Measurements from ENCODE around the gene THEM4. TPM values are rescaled to one million over a fixed set of nuclear protein-coding genes. Genes with fewer than 3 reads are reported as not detected.
A peak's percentile ranks its signal among the peaks of the same experiment; 100 is the strongest.

The THEM4 gene
- total RNA-seq, 1 experiment from 2014 or later = 117 TPM

DNA sequence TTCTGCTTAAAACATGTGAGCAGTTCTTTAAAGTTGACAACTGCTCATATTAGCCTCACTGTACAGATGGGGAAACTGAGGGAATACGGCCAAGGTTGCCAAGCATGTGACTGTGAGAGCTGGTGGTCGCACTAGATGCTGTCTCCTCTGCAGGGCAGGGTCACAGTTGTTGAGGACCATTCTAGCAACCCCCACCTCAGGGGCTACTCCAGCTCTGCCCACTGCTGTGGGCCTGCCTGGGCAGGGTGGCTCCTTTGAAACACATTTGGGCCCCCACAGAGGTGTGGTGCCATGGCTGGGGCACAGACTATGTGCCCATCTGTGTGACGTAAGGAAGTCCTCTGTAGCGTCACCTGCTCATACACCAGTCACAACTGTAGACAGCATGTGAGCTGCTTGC, 56.6 kb downstream of the THEM4 start:
- DNase-seq (ENCODE audit: low read depth, low spot score) = no peak
- in situ Hi-C loops (cut with HindIII; ENCODE audit: low pct_unique_long_range_greater_than_20kb, low sequenced_read_pairs) = no loop called here

DNA sequence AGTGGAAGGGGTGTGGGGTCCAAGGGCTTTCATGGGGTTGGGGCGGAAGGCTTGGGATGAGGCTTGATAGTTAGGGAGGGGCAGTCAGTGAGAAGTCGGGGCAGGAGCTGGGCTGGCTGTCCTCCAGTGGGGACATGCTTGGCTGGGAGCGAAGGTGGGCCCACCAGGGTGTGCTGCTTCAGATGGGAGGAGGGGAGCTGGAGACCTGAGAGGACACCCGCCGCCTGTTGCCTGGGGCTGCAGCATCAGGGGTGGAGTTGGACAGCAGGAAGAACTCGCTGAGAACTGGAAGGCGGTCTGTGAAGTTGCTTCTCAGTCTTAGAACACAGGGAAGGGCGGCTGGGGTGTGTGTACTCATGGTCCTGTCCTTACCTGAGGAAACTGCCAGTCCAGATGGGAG, 57.4 kb downstream of the THEM4 start:
- no peak for DNase-seq (ENCODE audit: low read depth, low spot score)
- in situ Hi-C loops (cut with HindIII; ENCODE audit: low pct_unique_long_range_greater_than_20kb, low sequenced_read_pairs) = no loop called here

DNA sequence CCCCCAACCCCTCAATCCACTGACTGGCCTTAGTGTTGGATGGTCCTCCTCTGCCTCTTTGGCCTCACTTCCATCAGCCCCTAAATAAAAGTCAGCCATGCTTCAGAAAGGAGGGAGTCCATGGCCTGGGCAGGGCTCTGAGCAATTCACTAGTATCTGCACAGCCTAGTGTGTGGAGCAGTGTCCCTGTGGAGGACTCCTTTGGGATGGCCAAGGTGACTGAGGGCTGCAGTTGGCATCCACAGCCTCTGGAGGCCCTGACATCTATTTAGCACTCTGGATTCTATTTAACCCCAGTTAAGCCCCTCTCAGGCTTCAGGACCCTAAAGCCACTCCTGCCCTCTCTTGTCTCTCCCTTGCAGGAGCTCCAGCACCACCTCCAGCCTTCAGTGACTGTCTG, 59.4 kb downstream of the THEM4 start:
- in situ Hi-C loops (cut with HindIII; ENCODE audit: low pct_unique_long_range_greater_than_20kb, low sequenced_read_pairs) = no loop called here
- DNase-seq (ENCODE audit: low read depth, low spot score) = no peak

DNA sequence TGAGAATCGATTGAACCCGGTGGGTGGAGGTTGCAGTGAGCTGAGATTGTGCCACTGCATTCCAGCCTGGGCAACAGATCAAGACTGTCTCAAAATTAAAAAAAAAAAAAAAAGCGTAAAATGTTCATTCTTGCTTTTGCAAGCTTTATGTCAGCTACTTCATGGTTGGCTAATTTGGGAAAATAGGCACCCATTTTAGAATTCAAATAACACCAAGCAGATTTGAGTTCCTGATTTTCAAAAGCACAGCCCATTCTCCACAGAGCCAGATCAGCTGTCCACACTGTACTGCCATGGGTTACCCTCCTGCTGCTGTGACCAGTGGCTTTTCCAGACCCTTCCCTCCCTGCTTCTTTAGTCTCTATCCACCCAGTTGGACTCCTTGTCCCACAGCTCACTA, 60.2 kb downstream of the THEM4 start:
- no peak for DNase-seq (ENCODE audit: low read depth, low spot score)
- in situ Hi-C loops (cut with HindIII; ENCODE audit: low pct_unique_long_range_greater_than_20kb, low sequenced_read_pairs) = no loop called here

DNA sequence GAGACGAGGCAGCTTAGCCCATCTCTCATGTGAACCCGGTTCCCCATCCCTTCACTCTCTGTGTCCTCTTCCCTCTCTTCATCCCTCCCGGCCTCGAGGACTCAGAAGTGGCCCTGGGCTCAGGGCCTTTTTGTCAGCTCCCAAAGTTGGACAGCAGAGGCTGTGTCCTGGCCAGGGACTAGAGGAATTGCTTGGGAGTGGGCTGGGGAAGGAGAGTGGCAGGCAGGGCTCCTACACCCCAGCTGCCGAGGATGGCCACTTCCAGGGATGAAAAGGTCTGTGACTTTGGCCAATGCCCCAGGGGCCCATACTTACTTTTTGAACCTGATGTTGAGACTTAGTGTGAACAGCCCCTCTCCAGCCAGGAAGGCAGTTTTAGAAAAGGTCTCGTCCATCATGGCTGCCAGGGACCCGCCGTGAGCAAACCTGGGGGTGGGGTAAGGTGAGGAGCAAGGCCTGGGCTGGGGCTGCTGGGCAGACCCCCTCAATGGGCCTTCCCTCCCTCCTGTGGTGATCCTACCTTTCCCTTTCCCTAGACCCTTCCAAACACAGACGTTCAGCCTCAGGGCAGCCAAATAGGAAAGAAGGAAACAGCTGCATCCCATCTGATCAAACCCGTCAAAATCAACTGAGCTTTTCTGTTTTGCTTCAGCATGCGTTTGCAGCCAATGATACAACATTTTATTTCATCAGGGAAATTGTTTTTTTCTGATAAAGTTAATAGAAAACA, 61.3 kb downstream of the THEM4 start:
- DNase-seq (ENCODE audit: low read depth, low spot score) = no peak
- in situ Hi-C loops (cut with HindIII; ENCODE audit: low pct_unique_long_range_greater_than_20kb, low sequenced_read_pairs) = no loop called here

DNA sequence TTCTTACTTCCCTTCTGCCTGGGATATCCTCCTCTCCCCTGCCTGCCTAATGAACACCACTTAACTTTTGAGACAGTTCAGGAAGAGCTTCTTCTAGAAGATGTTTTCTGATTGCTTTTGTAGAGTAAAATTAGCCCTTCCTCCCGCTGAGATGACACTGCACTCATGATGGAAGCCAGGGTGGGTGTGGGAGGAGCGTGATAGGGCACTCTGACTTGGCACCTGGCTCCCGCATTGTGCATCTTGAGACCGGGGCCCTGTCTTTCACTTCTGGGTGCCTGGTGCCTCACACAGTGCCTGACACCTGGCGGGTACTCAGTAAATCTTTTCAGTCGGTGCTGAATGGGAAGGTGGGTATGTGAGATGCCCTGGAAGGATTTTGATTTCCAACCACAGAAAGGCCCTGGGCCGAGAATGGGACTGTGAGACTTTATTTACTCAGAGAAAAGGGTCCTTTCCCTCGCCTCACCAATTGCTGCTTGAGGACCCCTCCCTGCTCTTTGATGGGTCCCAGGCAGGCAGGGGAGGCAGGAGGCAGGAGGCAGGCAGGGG, 62.5 kb downstream of the THEM4 start:
- DNase-seq (ENCODE audit: low read depth, low spot score) = no peak
- in situ Hi-C loops (cut with HindIII; ENCODE audit: low pct_unique_long_range_greater_than_20kb, low sequenced_read_pairs) = no loop called here

DNA sequence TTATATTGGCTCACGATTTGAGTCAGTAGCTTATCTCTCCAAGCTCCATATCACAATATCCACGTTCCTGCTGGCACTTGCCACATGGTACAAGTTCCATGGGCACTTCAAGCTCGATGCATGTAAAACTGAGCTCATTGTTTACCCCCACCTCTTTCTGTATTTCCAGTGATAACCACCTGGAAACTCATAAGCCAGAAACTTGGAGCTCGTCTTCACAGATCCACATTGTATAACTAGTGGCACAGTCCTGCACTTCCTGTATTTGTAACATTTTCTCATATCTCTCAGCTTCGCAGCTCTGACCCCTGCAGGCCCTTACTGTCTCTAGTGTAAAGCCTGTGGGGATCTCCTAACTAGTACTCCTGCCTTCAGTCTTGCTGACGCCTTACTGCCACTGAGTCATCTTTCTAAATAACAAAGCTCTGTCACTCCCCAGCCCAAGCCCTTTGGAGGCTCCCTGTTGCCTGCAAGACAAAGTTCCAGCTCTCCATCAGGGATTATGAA, 63.2 kb downstream of the THEM4 start:
- peak; percentile 61 for DNase-seq (ENCODE audit: low read depth, low spot score)

DNA sequence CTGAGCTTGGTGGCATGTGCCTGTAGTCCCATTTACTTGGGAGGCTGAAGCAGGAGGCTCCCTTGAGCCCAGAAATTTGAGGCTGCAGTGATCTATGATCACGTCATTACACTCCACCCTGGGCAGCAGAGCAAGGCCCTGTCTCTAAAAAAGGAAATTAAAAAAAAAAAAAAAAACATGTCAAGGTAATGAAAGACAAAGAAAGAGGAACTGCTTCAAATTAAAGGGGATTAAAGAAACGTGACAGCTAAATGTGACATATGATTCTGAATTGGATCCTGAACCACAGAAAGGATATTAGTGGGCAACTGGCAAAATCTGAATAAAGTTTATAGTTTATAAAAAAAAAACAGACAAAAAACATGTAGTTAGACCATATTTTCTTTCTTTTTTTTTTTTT, 65.9 kb downstream of the THEM4 start:
- DNase-seq (ENCODE audit: low read depth, low spot score) = no peak
- in situ Hi-C loops (cut with HindIII; ENCODE audit: low pct_unique_long_range_greater_than_20kb, low sequenced_read_pairs) = no loop called here

More for the DNA sequence above, 63.2 kb downstream of the THEM4 start:
- in situ Hi-C loops (cut with HindIII; ENCODE audit: low pct_unique_long_range_greater_than_20kb, low sequenced_read_pairs) = no loop called here

DNA sequence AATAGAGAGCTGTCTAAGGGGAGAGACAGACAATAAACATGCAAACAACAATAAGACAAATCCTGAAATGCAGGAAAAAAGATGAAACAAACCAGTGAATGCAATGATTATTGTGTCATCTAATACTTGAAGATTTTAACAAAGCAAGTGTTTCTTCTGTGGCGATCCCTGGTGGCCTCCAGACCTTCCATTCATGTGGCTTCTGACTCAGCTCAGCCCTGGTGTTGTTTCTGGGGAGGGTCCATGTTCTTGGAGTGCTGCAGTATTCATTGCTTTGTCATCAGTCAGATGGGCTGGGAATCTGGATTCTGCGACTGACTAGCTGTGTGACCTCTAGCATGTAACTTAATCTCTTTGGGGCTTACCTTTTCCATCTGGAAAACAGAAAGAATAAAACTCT, 68.2 kb downstream of the THEM4 start:
- peak; percentile 87 for DNase-seq (ENCODE audit: low read depth, low spot score)
- in situ Hi-C loops (cut with HindIII; ENCODE audit: low pct_unique_long_range_greater_than_20kb, low sequenced_read_pairs) = no loop called here

DNA sequence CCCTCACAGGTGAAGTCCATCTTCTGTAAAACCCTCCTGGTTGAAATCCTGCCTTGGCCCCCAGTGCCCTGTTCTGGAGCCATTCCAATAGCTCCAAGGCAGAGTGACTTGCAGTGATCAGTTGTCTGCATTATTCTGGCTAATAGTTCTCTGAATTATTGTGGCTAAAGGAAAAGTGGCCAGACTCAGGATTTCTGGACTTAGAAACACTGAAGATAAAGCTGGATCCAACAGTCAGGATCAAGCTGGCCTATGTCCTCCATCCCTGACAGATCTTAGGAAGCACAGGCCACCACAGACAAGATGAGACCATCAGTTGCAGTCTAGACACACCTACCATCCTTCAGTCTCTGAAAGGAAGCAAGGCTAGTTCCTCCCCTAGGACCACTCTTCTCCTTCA, 68.9 kb downstream of the THEM4 start:
- peak; percentile 41 for DNase-seq (ENCODE audit: low read depth, low spot score)
- in situ Hi-C loops (cut with HindIII; ENCODE audit: low pct_unique_long_range_greater_than_20kb, low sequenced_read_pairs) = no loop called here

DNA sequence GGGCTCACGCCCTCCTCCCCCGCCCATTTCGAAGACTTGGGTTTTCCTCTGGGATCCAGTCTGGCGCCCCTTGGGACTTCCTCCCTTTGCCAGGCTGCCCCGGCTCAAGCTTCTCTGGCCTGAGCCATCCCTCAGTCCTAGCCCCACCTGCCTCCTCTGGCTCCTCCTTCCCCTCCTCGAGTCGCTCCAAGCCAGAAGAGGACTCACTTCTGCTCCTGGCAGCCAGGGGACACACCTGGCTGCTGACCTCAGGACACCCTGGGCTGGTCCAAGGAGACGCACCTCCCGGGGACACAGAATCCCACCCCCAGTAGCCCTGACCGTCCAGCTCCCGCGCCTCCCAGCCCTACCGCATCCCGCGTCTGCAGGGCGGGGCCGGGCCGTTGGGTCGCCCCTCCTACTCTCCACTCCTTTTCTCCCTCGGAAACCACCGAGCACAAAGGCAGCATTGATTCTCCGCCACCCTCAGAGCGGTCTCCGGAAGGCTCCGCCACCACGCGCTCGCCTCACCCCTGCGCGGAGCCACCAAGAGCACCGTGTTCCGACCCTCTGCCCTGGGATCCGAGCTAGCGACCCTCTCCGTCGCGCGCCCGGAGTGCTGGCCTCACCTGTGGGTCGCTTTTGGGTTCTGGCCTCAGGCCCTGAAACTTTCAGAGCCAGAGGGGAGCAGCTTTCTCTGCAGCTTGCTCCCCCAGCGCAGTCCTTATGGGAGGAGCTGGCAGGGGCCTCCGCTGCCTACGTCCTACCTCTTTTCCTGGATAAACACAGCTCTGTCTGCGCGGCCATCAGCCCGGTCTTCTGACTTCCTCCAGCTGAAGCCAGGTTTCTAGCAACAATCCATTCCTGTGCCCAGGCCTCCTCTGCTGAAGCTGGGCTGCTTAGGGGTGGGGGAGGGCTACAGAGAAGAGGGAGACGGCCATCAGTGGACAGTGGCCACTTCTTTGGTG, 69.6 kb downstream of the THEM4 start, which contains the start of gene C2CD4D:
C2CD4D (minus strand) TSS at position 364 of the 947 bp plus-strand sequence. CDS start 831 bp downstream, outside the sequence.
- in situ Hi-C loops (cut with HindIII; ENCODE audit: low pct_unique_long_range_greater_than_20kb, low sequenced_read_pairs) = no loop called here
- peak; percentile 99 for DNase-seq (ENCODE audit: low read depth, low spot score)

DNA sequence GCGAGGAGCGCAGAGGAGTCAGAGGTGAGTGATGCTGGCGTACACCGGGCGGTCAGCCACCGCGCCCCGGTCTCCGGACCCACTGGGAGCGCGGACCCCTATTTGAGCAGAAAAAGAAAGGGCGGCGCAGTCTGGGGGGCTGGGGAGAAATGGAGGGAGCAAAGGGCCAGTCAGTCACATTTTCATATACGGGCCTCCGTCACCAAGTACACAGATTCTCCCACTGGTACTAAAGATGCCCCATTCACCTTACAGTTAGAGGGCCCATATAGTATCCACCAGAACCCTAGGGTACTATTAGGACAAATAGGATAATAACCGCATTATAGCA, 70.3 kb downstream of the THEM4 start:
- in situ Hi-C loops (cut with HindIII; ENCODE audit: low pct_unique_long_range_greater_than_20kb, low sequenced_read_pairs) = no loop called here
- no peak for DNase-seq (ENCODE audit: low read depth, low spot score)

DNA sequence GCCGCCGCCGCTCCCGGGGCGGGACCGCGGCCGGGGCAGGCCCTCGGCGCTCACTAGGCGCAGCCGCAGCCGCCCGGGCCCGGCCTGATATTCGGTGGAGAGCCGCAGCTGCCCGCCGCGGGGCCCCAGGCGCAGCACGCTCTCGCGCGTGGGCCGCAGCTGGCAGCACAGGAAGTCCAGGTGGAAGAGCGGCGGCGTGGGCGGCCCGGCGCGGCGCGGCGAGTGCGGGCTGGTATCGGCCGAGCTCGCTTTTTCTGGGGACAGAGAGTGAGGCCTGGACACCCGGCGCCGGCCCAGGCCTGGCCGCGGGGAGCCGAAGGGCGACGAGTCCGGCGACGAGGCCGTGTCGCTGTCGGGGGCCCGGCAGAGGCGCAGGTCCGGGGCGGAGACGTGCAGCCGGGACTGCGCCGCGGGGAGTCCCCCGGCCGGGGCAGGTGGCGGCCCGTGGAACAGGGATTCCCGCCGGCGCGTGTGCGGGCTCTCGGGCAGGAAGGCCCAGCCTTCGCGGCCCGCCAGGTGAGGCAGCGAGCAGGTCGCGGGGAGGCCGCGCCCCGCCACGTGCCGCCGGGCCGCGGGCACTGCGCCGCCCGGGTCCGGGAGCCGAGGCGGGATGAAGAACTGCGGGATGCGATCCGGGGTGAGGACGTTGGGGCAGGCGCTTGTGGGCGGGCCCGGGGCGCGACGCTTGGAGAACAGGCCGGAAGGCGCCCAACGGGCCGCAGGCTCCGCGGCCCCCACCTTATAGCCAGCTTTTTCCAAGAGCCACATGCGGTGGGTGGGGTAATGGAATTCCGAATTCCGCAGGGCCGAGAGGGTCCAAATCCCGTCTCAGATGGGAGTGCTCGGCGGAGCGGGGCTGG, 70.9 kb downstream of the THEM4 start:
- in situ Hi-C loops (cut with HindIII; ENCODE audit: low pct_unique_long_range_greater_than_20kb, low sequenced_read_pairs) = no loop called here

DNA sequence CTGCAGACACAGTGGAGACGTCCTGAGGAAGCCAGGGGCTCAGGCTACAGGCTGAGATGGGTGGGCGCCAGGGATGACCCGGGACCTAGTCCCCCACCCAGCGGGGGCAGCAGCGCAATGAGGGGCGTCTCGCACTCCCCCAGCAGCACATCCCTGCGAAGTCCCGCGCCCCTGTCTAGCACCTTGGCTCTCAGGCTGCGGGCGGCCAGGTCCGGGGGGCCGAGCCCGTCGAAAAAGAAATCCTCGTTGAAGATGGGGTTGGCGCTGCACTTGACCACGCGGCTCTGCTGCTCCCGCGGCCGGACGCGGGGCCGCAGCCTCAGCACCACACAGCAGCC, 71.5 kb downstream of the THEM4 start:
- in situ Hi-C loops (cut with HindIII; ENCODE audit: low pct_unique_long_range_greater_than_20kb, low sequenced_read_pairs) = no loop called here
- DNase-seq (ENCODE audit: low read depth, low spot score) = no peak

More for the DNA sequence above, 70.9 kb downstream of the THEM4 start:
- no peak for DNase-seq (ENCODE audit: low read depth, low spot score)

DNA sequence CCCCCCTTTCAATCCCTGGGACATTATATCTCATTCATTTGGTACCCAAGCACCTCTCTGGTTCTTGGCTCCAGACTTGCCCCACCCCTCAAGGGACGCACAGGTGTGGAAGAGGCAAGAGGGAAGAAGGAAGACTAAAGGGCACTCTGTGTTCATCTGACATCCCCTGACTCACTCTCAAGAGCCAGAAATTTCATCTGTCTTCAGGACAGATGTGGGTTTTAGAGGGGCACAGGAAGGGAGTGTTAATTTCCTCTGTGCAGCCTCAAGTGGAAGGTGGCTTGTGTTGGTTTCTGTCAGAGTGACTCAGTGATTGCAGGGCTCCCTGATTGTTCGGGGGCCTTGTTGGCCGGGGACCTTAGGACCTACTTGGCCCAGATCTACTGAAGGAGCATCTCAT, 72.1 kb downstream of the THEM4 start:
- DNase-seq (ENCODE audit: low read depth, low spot score) = no peak
- in situ Hi-C loops (cut with HindIII; ENCODE audit: low pct_unique_long_range_greater_than_20kb, low sequenced_read_pairs) = no loop called here

DNA sequence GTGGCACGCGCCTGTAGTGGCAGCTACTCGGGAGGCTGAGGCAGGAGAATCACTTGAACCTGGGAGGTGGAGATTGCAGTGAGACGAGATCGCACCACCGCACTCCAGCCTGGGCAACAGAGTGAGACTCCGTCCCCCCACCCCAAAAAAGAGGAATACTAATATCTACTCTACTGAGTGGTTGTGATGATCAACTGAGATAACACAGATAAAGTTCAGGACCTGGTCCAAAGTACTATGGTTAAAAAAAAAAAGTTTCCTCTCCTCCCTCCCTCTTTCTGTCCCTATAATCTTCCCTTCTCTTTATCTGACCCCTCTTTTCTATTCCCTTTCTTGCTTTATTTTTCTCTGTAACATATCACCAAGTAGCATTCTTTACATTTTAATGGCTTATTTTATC, 73.7 kb downstream of the THEM4 start:
- in situ Hi-C loops (cut with HindIII; ENCODE audit: low pct_unique_long_range_greater_than_20kb, low sequenced_read_pairs) = no loop called here
- no peak for DNase-seq (ENCODE audit: low read depth, low spot score)

DNA sequence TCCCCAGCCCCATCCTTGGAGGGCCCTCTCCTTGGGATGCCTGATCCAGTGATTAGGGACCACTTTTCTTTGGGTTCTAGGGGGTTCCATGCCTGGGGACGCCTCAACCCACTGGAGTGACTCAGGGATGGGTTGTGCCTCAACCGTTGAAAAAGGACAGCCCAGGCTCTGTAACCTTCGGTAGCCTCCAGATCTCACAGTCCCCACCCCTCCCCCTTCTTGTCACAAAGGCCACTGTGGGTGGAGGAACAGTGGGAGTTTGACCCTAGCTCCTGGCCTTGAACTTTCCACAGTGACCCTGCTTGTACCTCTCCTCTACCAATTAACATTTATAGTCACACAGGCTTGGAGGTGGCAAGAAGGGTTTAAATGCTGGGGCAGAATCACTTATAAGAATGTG, 75.1 kb downstream of the THEM4 start:
- in situ Hi-C loops (cut with HindIII; ENCODE audit: low pct_unique_long_range_greater_than_20kb, low sequenced_read_pairs) = no loop called here
- no peak for DNase-seq (ENCODE audit: low read depth, low spot score)
